SU-DHL-6 (cell line): ENCODE results near the gene KLHDC9.

Experiments
- H2AFZ ChIP-seq: fragments of 200-600 bp; sonication (generic); 2 replicates; pipeline ENCODE4 v1.6.1; 2014; ENCODE audit warnings: low read depth, mild to moderate bottlenecking, moderate library complexity, mixed read lengths, antibody characterized with exemption, low read length; ENCODE audit not compliant: severe bottlenecking
- H3F3A ChIP-seq: fragments of 200-600 bp; shearing (Covaris generic); 2 replicates; pipeline ENCODE4 v1.6.0; 2016; ENCODE audit warnings: antibody characterized with exemption, mild to moderate bottlenecking; ENCODE audit not compliant: insufficient read depth
- H3K27ac ChIP-seq: fragments of 200-600 bp; sonication (generic); 2 replicates; pipeline ENCODE4 v1.5.1; 2016; ENCODE audit warnings: low read depth, mild to moderate bottlenecking, low read length, moderate library complexity, mixed read lengths
- H3K27me3 ChIP-seq: fragments of 200-600 bp; sonication (generic), shearing (Covaris generic); 2 replicates; pipeline ENCODE4 v1.6.0; 2014; ENCODE audit warnings: mild to moderate bottlenecking, low read length
- H3K36me3 ChIP-seq: fragments of 200-600 bp; sonication (generic); 2 replicates; pipeline ENCODE4 v1.6.1; 2014; ENCODE audit warnings: mild to moderate bottlenecking, low read length, mixed read lengths
- H3K4me2 ChIP-seq: fragments of 300-600, 200-600 bp; shearing (Covaris generic), sonication (generic); 2 replicates; pipeline ENCODE4 v1.6.0; 2014; ENCODE audit warnings: low read length, low read depth, mild to moderate bottlenecking; ENCODE audit not compliant: poor library complexity, severe bottlenecking
- H3K4me3 ChIP-seq: fragments of 200-600 bp; sonication (generic); 2 replicates; pipeline ENCODE4 v1.5.1; 2014; ENCODE audit warnings: antibody characterized with exemption, low read length, mild to moderate bottlenecking, mixed read lengths; ENCODE audit not compliant: insufficient read depth, poor library complexity, severe bottlenecking
- H3K79me2 ChIP-seq: fragments of 200-600 bp; sonication (generic); 2 replicates; pipeline ENCODE4 v1.6.1; 2014; ENCODE audit warnings: mild to moderate bottlenecking, low read length, moderate library complexity; ENCODE audit not compliant: insufficient read depth
- H3K9ac ChIP-seq: fragments of 200-600 bp; sonication (generic); 2 replicates; pipeline ENCODE4 v1.7.0; 2014; ENCODE audit warnings: mild to moderate bottlenecking, low read length
- H3K9me2 ChIP-seq: fragments of 200-600 bp; sonication (generic); replicated peaks from 2 replicates; pipeline ENCODE4 v1.6.1; 2014; ENCODE audit warnings: low read length; ENCODE audit not compliant: insufficient read depth
- H3K9me3 ChIP-seq: fragments of 200-600 bp; sonication (generic); 2 replicates; pipeline ENCODE4 v1.6.1; 2014; ENCODE audit warnings: low read length, mixed read lengths; ENCODE audit not compliant: insufficient read depth
- H4K20me1 ChIP-seq: fragments of 200-600 bp; sonication (generic); 2 replicates; pipeline ENCODE4 v1.6.1; 2014; ENCODE audit warnings: low read depth, mild to moderate bottlenecking, antibody characterized with exemption, low read length, moderate library complexity, mixed read lengths
- EZH2phosphoT487 ChIP-seq: fragments of 200-600 bp; sonication (generic), shearing (Covaris generic); conservative IDR thresholded peaks from 2 replicates; pipeline ENCODE4 v1.6.1; 2018; ENCODE audit warnings: mild to moderate bottlenecking, antibody characterized with exemption, low read length, moderate library complexity, mixed read lengths
- TF ChIP-seq, protein P1 (sequence below): fragments of 200-600 bp; sonication (generic); IDR thresholded peaks from one replicate; pipeline ENCODE4 v1.5.1; 2017; ENCODE audit warnings: antibody characterized with exemption, mild to moderate bottlenecking, low read length, moderate library complexity; ENCODE audit not compliant: insufficient read depth, poor library complexity, severe bottlenecking

Gene KLHDC9

DNA sequence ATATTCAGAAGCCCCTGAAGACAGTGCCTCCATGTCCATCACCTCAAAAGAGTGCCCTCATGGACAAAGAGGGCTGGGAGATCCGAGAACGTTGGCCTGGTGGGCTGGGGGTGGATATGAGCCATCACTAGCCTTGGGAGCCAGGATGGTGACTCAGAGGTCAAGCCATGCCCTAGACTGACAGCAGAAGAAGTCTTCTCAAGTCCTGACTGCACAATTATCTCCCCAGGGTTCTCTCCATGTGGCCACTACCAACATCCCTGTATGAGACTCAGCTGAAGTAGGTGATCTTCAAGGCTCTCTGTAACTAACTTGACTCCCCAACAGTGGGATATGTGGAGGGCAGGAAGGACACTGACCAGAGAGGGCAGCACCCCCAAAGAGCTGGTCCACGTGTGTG is 45.3 kb upstream of the KLHDC9 start:
- no peak overlapping the region for H3K4me2 ChIP-seq
- no peaks in the 10 kb centered on the region for H3K27me3 ChIP-seq
- no peaks in the 10 kb centered on the region; the same call in 1 of the 2 replicates for H3K36me3 ChIP-seq
- 0 out of 2 replicates have a peak, but pooled peaks cover 6% of the 10 kb centered on the region for H3F3A ChIP-seq
- H3K9me2 ChIP-seq: no peaks in the 10 kb centered on the region
- no peak overlapping the region for H2AFZ ChIP-seq
- TF ChIP-seq, protein P1, sequence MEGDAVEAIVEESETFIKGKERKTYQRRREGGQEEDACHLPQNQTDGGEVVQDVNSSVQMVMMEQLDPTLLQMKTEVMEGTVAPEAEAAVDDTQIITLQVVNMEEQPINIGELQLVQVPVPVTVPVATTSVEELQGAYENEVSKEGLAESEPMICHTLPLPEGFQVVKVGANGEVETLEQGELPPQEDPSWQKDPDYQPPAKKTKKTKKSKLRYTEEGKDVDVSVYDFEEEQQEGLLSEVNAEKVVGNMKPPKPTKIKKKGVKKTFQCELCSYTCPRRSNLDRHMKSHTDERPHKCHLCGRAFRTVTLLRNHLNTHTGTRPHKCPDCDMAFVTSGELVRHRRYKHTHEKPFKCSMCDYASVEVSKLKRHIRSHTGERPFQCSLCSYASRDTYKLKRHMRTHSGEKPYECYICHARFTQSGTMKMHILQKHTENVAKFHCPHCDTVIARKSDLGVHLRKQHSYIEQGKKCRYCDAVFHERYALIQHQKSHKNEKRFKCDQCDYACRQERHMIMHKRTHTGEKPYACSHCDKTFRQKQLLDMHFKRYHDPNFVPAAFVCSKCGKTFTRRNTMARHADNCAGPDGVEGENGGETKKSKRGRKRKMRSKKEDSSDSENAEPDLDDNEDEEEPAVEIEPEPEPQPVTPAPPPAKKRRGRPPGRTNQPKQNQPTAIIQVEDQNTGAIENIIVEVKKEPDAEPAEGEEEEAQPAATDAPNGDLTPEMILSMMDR: no peak
- no peak overlapping the region for H3K27ac ChIP-seq
- no peaks in the 10 kb centered on the region for H4K20me1 ChIP-seq
- no peaks in the 10 kb centered on the region for H3K79me2 ChIP-seq
- no peak overlapping the region for H3K9ac ChIP-seq
- H3K9me3 ChIP-seq: no peaks in the 10 kb centered on the region
- no peak overlapping the region for H3K4me3 ChIP-seq

DNA sequence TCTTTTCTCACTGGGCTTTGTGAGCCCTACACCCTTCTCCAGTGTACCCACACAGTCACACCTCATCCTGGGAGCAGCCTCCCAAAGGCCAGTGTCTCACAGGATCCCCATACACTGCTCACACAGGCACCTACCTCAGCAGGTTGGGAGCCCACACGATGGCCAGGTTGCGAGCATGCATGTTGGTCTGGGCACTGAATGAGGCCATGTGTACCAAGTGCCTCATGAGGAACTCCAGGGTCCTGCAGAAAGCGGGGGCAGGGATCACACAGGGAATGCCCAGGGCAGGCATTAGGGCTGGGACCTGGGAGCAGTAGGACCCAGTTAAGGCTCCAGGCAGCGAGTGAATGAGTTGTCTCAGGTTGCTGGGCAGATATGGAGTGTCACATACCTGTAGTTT is 43.9 kb upstream of the KLHDC9 start:
- H3K9me3 ChIP-seq: no peaks in the 10 kb centered on the region
- H3F3A ChIP-seq: no peaks in the 10 kb centered on the region
- no peak overlapping the region for H3K4me2 ChIP-seq
- no peaks in the 10 kb centered on the region for H4K20me1 ChIP-seq
- H3K9me2 ChIP-seq: no peaks in the 10 kb centered on the region
- no peak overlapping the region for H3K27ac ChIP-seq
- TF ChIP-seq EZH2phosphoT487: no peak
- TF ChIP-seq, protein P1: no peak
- H2AFZ ChIP-seq: no peak overlapping the region
- H3K9ac ChIP-seq: no peak overlapping the region
- no peak overlapping the region for H3K4me3 ChIP-seq
- no peaks in the 10 kb centered on the region; the same call in 1 of the 2 replicates for H3K36me3 ChIP-seq
- H3K27me3 ChIP-seq: no peaks in the 10 kb centered on the region
- no peaks in the 10 kb centered on the region for H3K79me2 ChIP-seq

DNA sequence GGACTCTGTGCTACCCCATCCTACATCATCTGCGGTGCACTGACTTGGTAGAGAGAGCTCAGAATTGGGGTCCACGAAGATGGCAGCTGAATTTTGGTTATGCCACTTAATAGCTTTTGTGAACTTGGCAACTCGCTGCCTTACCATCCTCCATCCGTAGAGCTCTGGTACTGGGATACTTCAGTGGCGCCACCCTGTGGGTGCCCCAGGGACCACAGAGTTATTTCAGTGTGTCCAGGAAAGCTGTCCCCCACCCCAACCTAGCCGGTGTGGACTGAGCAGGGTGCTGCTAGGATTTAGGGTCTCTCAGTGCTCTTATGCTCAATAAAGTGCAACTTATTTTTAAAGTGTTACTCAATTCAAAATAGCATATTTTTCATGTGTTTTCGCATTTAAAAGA is 43.4 kb upstream of the KLHDC9 start:
- Histone ChIP-seq H3K36me3 (no peaks in the 10 kb centered on the region; the same call in 1 of the 2 replicates), H3K9ac (no peak overlapping the region), H3K27ac (no peak overlapping the region), H3F3A (no peaks in the 10 kb centered on the region), H3K9me3 (no peaks in the 10 kb centered on the region), H3K27me3 (no peaks in the 10 kb centered on the region), H3K79me2 (no peaks in the 10 kb centered on the region), H4K20me1 (no peaks in the 10 kb centered on the region), H2AFZ (no peak overlapping the region), H3K9me2 (no peaks in the 10 kb centered on the region), H3K4me3 (no peak overlapping the region), H3K4me2 (no peak overlapping the region)
- TF ChIP-seq, protein P1: no peak
- no peak for TF ChIP-seq EZH2phosphoT487
